ENCODE measurements around the gene IFITM1. TPM values are rescaled to one million over a fixed set of nuclear protein-coding genes. Genes with fewer than 3 reads are reported as not detected.
A peak's percentile ranks its signal among the peaks of the same experiment; 100 is the strongest.
"Not testable (repeated sequence)": the region's sequence is repeated elsewhere in the genome, so short reads cannot be mapped to it uniquely, and the experiment has no call there.

The IFITM1 gene
- total RNA-seq, 2 experiments from 2014 or later = 1,182 to 1,374 TPM

GRCh38 chr11:299081-299891, 14.6 kb upstream of the IFITM1 start, which contains the start of gene IFITM5:
Gene IFITM5 (minus strand): TSS chr11:299526. CDS start chr11:299490, 36 bp downstream.
- ATAC-seq (ENCODE audit: low read depth) (no peak), DNase-seq (peak; percentile 44)
- peaks cover 2% of the 10 kb centered on the region for H3K36me3 Mint-ChIP-seq
- peak within 1 kb of the TSS; percentile 73 for H3K4me3 Mint-ChIP-seq
- POLR2A ChIA-PET = interaction anchor here (0.8 to 5.7 kb wide), 12 partner anchors 8 to 149 kb away, joined by 3 to 71 read pairs (median 8); partner anchors contain the start of genes IFITM2, NLRP6 and PGGHG
- H3K27ac Mint-ChIP-seq = peak within 1 kb of the TSS; percentile 90
- peaks cover 50% of the 10 kb centered on the region for H3K4me1 Mint-ChIP-seq
- H3K27me3 Mint-ChIP-seq = peaks cover 8% of the 10 kb centered on the region
- H3K9me3 Mint-ChIP-seq = no peaks in the 10 kb centered on the region

DNA sequence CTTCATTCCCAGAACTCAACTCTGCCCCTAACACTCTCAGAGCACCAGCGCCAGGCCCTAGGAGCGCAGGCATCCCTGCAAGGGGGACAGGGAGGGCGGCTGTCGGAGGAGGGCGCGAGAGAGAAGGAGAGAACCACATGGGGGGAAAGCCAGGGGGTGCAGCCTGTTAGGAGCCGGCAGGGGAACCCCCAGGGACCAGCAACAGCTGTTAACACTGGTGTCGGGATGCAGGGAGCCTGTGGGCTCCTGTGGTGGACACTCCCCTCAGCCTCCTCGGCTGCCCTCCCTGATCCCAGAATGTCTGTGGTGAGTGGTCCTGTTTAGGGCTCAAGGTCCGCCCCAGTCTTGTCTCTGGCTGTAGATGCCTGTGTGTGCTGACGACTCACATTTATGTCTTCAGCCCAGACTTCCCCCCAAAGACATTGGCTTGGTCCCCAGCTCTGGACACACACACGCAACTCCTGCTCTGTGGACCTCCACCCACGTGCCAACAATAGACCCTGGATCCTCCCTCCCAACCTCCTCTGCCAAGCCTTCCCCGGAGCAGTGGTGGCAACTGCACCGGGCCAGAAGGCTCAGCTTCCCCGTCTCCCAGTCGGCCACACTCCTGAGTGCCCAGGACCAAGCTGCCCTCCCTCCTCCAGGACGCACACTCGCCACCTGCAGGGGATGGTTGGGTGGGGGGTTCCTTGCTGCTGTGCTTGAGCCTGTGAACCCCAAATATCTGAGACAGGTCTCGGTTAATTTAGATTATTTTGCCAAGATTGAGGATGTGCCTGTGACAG, 13.7 kb upstream of the IFITM1 start:
- peaks cover 8% of the 10 kb centered on the region for H3K27me3 Mint-ChIP-seq
- H3K36me3 Mint-ChIP-seq = peaks cover under 1% of the 10 kb centered on the region
- H3K4me1 Mint-ChIP-seq = peaks cover 52% of the 10 kb centered on the region
- peak overlapping the region; percentile 44 for H3K4me3 Mint-ChIP-seq
- POLR2A ChIA-PET = interaction anchor here (1.1 to 5.7 kb wide), 8 partner anchors 9 to 93 kb away, joined by 3 to 71 read pairs (median 13); partner anchors contain the start of genes BET1L, NLRP6, PGGHG and RIC8A
- DNase-seq (peak; percentile 57), ATAC-seq (ENCODE audit: low read depth) (no peak)
- H3K27ac Mint-ChIP-seq = peak overlapping the region; percentile 58
- H3K9me3 Mint-ChIP-seq = no peaks in the 10 kb centered on the region

DNA sequence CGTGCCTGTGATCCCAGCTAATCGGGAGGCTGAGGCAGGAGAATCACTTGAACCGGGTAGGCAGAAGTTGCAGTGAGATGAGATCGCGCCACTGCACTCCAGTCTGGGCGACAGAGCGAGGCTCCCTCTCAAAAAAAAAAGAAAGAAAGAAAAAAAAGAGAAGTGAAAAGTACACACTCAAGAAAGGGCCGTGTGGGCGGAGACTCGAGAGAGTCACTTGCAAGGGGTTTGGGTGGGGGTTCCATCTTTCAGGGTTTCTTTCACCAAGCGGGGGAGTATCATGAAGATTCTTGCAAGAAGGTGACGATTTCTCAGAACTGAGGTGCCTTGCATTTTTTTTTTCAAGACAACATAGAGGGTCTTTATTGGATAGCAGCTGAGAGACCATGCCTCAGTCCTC, 10.5 kb upstream of the IFITM1 start:
- DNase-seq = no peak
- peaks cover 8% of the 10 kb centered on the region for H3K27me3 Mint-ChIP-seq
- no peak for ATAC-seq (ENCODE audit: low read depth)
- peaks cover 1% of the 10 kb centered on the region for H3K36me3 Mint-ChIP-seq
- no peak overlapping the region for H3K27ac Mint-ChIP-seq
- peak overlapping the region; percentile 7 for H3K4me3 Mint-ChIP-seq
- no peaks in the 10 kb centered on the region for H3K9me3 Mint-ChIP-seq
- POLR2A ChIA-PET = interaction anchor here (0.9 to 5.1 kb wide), 3 partner anchors 13 to 57 kb away, joined by 3 to 74 read pairs (median 25); partner anchors contain the start of genes IFITM1 and PGGHG
- peaks cover 46% of the 10 kb centered on the region for H3K4me1 Mint-ChIP-seq

- POLR2A ChIA-PET = interaction anchor here (0.9 to 5.1 kb wide), 5 partner anchors 12 to 97 kb away, joined by 3 to 74 read pairs (median 19); partner anchors contain the start of genes BET1L, IFITM1, PGGHG and RIC8A
- peaks cover 8% of the 10 kb centered on the region for H3K36me3 Mint-ChIP-seq
- no peaks in the 10 kb centered on the region for H3K9me3 Mint-ChIP-seq
- peaks cover 44% of the 10 kb centered on the region for H3K4me1 Mint-ChIP-seq
- DNase-seq (no peak), ATAC-seq (ENCODE audit: low read depth) (no peak)
- no peak overlapping the region for H3K4me3 Mint-ChIP-seq
- no peak overlapping the region for H3K27ac Mint-ChIP-seq
- H3K27me3 Mint-ChIP-seq = peaks cover 8% of the 10 kb centered on the region
These were observed 9.8 kb upstream of the IFITM1 start for GRCh38 chr11:304061-304506.

DNA sequence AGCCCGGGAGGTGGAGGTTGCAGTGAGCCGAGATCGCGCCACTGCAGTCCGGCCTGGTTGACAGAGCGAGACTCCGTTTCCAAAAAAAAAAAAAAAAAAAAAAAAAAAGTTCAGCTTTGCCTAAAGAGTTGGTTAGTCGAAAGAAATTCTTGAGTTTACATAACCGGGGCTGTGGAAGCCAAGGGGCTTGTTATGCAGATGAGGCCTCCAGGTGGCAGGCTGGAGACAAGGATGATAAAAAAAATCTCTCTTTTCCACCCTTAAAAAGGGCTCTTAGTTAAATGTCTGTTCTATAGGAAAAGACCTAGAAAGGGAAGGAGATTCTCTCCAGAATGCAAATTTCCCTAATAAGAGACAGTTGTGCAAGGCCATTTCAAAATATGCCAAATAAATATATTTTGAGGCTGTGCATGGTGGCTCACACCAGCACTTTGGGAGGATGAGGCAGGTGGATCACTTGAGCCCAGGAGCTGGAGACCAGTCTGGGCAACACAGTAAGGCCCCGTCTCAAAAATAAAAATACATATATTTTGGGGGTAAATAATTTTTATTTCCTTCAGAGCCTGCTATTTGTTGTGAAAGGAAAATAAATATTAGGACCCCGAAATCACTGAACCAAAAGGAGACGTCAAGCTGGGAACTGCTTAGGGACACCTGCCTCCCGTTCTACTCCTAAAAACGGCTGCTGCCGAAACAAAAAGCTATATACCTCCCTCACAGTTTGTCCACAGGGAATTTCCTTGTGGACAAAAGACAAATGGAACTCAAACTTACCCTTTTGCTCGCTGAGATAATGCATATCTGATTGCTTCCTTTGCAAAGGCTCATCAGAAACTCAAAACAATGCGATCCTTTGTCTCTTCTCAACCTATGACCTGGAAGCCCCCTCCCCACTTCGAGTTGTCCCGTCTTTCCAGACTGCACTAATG, 8.7 kb upstream of the IFITM1 start:
- Mint-ChIP-seq H3K4me1 (peaks cover 44% of the 10 kb centered on the region), H3K27me3 (peaks cover 7% of the 10 kb centered on the region), H3K4me3 (no peak overlapping the region), H3K9me3 (no peaks in the 10 kb centered on the region), H3K36me3 (peaks cover 18% of the 10 kb centered on the region), H3K27ac (peak overlapping the region; percentile 28)
- DNase-seq = peak; percentile 63
- ATAC-seq (ENCODE audit: low read depth) = no peak
- POLR2A ChIA-PET = interaction anchor here (0.8 to 5.1 kb wide), 16 partner anchors 8 to 111 kb away, joined by 3 to 74 read pairs (median 8); partner anchors contain the start of genes BET1L, IFITM1, IFITM3 and NLRP6

GRCh38 chr11:305844-306211, 8.0 kb upstream of the IFITM1 start:
- ATAC-seq (ENCODE audit: low read depth) = no peak
- peak overlapping the region; percentile 28 for H3K27ac Mint-ChIP-seq
- POLR2A ChIA-PET = interaction anchor here (0.9 to 5.1 kb wide), 14 partner anchors 8 to 111 kb away, joined by 3 to 74 read pairs (median 15); partner anchors contain the start of genes BET1L, IFITM1, IFITM3 and NLRP6
- no peaks in the 10 kb centered on the region for H3K9me3 Mint-ChIP-seq
- H3K27me3 Mint-ChIP-seq = peaks cover 2% of the 10 kb centered on the region
- DNase-seq = no peak
- peaks cover 18% of the 10 kb centered on the region for H3K36me3 Mint-ChIP-seq
- H3K4me1 Mint-ChIP-seq = peaks cover 39% of the 10 kb centered on the region
- no peak overlapping the region for H3K4me3 Mint-ChIP-seq

DNA sequence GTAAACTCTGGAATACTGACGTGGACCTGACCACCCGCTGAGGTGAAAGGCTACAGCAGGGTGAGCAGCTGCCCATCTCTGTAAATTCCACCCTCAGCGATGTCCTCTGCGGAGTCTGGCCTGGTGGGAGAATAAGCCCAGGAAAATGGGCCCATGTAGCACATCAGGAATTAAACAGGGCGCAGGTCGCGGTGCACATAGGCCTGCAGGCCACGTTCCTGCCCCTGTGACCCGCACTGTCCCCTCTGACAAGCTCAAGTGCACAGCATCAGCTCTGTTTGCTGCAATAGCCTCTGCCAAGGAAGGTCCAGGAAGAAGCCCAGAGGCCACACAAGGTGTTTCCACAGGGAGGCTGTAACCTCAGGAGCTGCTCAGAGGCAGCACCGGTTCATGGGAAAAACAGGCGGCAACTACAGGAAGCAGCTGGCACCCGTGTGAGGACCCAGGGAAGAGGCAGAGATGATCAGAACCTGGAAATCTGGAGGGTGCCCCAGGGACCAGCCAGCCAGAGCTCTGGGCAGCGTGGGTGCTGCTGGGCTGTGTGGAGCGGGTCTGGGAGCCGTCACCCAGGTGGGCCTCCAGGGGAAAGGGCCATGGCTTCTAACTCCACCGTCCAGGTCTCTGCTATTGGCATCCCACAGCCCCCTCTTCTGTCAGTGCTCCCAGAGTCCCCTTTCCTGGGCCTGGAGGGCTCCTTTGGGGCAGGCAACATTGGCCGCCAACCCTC, 7.0 kb upstream of the IFITM1 start:
- POLR2A ChIA-PET = interaction anchor here (0.6 to 5.1 kb wide), 18 partner anchors 9 to 143 kb away, joined by 3 to 74 read pairs (median 10); partner anchors contain the start of genes BET1L, IFITM1, IFITM3 and NLRP6
- Mint-ChIP-seq H3K9me3 (no peaks in the 10 kb centered on the region), H3K27ac (peak overlapping the region; percentile 94), H3K36me3 (peaks cover 18% of the 10 kb centered on the region), H3K27me3 (peaks cover 2% of the 10 kb centered on the region), H3K4me1 (peaks cover 31% of the 10 kb centered on the region), H3K4me3 (peak overlapping the region; percentile 90)
- DNase-seq (no peak), ATAC-seq (ENCODE audit: low read depth) (no peak)

DNA sequence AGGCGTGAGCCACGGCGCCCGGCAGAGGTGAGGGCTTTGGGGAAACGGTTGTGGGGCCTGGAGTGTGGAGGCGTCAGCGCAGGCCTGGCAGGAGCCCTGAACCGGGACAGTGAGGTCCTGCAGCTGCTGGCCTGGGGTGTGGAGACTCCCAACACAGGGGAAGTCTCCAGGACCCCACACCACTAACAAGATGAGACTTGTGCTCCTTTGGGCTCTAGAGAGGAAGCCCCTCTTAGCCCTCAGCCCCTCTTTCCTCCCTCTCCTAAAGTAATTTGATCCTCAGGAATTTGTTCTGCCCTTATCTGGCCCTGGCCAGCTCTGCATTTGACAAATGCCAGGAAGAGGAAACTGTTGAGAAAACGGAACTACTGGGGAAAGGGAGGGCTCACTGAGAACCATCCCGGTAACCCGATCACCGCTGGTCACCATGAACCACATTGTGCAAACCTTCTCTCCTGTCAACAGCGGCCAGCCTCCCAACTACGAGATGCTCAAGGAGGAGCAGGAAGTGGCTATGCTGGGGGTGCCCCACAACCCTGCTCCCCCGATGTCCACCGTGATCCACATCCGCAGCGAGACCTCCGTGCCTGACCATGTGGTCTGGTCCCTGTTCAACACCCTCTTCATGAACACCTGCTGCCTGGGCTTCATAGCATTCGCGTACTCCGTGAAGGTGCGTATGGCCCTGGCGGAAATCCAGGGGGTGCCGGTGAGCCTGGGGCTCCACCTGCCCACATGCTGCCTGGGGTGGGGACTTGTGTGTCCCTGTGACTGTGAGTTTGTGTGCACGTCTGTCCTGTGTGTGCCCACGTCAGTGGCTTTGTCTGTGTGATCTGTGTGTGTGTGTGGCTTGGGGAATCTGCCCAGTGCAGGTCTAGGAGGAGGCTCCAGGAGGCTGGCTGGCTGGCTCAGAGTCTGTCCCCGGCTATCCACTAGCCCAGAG, 5.8 kb upstream of the IFITM1 start, which contains the start of gene IFITM2:
IFITM2 (plus strand) TSS at position 51 of the 943 bp plus-strand sequence; CDS start at position 428, 377 bp downstream.
- POLR2A ChIA-PET = interaction anchor here (0.6 to 5.1 kb wide), 23 partner anchors 8 to 142 kb away, joined by 3 to 74 read pairs (median 10); partner anchors contain the start of genes BET1L, IFITM1, IFITM3 and IFITM5
- peak; percentile 50 for ATAC-seq (ENCODE audit: low read depth)
- peaks cover 31% of the 10 kb centered on the region for H3K4me1 Mint-ChIP-seq
- peak within 1 kb of the TSS; percentile 90 for H3K4me3 Mint-ChIP-seq
- peak; percentile 78 for DNase-seq
- H3K27ac Mint-ChIP-seq = peak within 1 kb of the TSS; percentile 94
- H3K27me3 Mint-ChIP-seq, H3K9me3 Mint-ChIP-seq: not testable (repeated sequence)
- peaks cover 21% of the 10 kb centered on the region for H3K36me3 Mint-ChIP-seq

DNA sequence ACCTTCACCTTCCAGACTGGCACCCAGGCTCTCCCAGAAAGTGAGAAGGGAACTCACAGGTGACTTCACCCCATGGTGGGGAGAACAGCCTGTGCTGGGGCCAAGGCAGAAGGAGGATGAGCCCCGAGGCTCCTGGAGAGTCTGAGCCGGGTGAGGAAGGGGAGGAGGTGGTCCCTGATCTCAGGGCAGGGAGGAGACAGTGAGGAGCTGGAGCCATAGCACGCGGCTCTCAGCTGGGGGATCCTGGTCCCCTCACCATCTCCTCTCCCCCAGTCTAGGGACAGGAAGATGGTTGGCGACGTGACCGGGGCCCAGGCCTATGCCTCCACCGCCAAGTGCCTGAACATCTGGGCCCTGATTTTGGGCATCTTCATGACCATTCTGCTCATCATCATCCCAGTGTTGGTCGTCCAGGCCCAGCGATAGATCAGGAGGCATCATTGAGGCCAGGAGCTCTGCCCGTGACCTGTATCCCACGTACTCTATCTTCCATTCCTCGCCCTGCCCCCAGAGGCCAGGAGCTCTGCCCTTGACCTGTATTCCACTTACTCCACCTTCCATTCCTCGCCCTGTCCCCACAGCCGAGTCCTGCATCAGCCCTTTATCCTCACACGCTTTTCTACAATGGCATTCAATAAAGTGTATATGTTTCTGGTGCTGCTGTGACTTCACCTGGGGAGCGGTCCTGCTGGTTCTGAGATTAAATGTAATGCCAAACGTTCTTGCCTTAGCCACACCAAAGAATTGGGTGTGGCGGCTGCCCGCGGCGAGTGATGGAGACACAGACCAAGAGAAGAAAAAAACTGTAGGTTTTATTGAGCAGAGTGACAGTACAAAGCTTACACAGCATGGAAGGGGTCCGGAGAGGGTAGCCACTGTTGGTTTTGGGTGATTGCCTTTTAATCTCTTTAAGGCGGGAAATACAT, 4.8 kb upstream of the IFITM1 start:
- ATAC-seq (ENCODE audit: low read depth) = peak; percentile 9
- H3K27ac Mint-ChIP-seq = peak overlapping the region; percentile 94
- H3K36me3 Mint-ChIP-seq = peaks cover 25% of the 10 kb centered on the region
- H3K9me3 Mint-ChIP-seq, H3K27me3 Mint-ChIP-seq: not testable (repeated sequence)
- DNase-seq = peak; percentile 62
- peaks cover 33% of the 10 kb centered on the region for H3K4me1 Mint-ChIP-seq
- peak overlapping the region; percentile 90 for H3K4me3 Mint-ChIP-seq
- POLR2A ChIA-PET = interaction anchor here (0.6 to 5.0 kb wide), 20 partner anchors 8 to 526 kb away, joined by 3 to 61 read pairs (median 9); partner anchors contain the start of genes BET1L, IFITM3, IFITM5 and NLRP6
